ENCODE results near the gene CLN3.
"Not testable (repeated sequence)": the region's sequence is repeated elsewhere in the genome, so short reads cannot be mapped to it uniquely, and the experiment has no call there.

DNA sequence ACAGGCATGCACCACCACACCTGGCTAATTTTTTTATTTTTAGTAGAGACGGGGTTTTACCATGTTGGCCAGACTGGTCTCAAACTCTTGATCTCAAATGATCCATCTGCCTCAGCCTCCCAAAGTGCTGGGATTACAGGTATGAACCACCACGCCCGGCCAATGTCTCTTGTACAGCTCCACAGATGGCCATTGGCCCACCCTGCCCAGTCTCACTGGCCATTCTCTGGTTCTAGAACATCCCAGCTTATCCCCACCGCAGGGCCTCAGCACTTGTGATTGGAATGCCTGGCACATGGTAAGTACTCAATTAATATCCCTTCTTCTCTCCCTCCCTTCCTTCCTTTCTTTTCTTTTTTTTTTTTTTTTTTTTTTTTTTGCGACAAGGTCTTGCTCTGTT is 8.5 kb downstream of the CLN3 start:
- TF ChIP-seq, protein P1, sequence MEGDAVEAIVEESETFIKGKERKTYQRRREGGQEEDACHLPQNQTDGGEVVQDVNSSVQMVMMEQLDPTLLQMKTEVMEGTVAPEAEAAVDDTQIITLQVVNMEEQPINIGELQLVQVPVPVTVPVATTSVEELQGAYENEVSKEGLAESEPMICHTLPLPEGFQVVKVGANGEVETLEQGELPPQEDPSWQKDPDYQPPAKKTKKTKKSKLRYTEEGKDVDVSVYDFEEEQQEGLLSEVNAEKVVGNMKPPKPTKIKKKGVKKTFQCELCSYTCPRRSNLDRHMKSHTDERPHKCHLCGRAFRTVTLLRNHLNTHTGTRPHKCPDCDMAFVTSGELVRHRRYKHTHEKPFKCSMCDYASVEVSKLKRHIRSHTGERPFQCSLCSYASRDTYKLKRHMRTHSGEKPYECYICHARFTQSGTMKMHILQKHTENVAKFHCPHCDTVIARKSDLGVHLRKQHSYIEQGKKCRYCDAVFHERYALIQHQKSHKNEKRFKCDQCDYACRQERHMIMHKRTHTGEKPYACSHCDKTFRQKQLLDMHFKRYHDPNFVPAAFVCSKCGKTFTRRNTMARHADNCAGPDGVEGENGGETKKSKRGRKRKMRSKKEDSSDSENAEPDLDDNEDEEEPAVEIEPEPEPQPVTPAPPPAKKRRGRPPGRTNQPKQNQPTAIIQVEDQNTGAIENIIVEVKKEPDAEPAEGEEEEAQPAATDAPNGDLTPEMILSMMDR (IDR thresholded peaks at IDR 0.05) = not testable (repeated sequence)
- not testable (repeated sequence) for TF ChIP-seq HOXA7 (CRISPR knock-in tag; IDR thresholded peaks at IDR 0.05); EP300 (IDR thresholded peaks at IDR 0.05); NFE2L2 (conservative IDR thresholded peaks at IDR 0.05; ENCODE audit: low read length); SMC3 (IDR thresholded peaks at IDR 0.05); RAD21 (conservative IDR thresholded peaks at IDR 0.05 in 1 of 2, IDR thresholded peaks at IDR 0.05 in 1 of 2); KDM1A (IDR thresholded peaks at IDR 0.05; ENCODE audit: low read depth); CHD2 (IDR thresholded peaks at IDR 0.05; ENCODE audit: low read length, partially characterized antibody); MYC (IDR thresholded peaks at IDR 0.05; ENCODE audit: borderline replicate concordance, low read length); ZFP36 (IDR thresholded peaks at IDR 0.05; ENCODE audit: borderline replicate concordance, partially characterized antibody)
- TF ChIP-seq, protein P2, sequence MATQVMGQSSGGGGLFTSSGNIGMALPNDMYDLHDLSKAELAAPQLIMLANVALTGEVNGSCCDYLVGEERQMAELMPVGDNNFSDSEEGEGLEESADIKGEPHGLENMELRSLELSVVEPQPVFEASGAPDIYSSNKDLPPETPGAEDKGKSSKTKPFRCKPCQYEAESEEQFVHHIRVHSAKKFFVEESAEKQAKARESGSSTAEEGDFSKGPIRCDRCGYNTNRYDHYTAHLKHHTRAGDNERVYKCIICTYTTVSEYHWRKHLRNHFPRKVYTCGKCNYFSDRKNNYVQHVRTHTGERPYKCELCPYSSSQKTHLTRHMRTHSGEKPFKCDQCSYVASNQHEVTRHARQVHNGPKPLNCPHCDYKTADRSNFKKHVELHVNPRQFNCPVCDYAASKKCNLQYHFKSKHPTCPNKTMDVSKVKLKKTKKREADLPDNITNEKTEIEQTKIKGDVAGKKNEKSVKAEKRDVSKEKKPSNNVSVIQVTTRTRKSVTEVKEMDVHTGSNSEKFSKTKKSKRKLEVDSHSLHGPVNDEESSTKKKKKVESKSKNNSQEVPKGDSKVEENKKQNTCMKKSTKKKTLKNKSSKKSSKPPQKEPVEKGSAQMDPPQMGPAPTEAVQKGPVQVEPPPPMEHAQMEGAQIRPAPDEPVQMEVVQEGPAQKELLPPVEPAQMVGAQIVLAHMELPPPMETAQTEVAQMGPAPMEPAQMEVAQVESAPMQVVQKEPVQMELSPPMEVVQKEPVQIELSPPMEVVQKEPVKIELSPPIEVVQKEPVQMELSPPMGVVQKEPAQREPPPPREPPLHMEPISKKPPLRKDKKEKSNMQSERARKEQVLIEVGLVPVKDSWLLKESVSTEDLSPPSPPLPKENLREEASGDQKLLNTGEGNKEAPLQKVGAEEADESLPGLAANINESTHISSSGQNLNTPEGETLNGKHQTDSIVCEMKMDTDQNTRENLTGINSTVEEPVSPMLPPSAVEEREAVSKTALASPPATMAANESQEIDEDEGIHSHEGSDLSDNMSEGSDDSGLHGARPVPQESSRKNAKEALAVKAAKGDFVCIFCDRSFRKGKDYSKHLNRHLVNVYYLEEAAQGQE (IDR thresholded peaks at IDR 0.05) = not testable (repeated sequence)
